Neural progenitor cell (in vitro differentiated cells): ENCODE data around the gene SPP2.

ENCODE experiments used
- EZH2 ChIP-seq: fragments of 200-600 bp; sonication (generic); IDR thresholded peaks from 2 replicates; pipeline ENCODE4 v1.6.1; 2017; ENCODE audit warnings: antibody characterized with exemption, mild to moderate bottlenecking, moderate library complexity
- TF ChIP-seq, protein P1 (sequence below): fragments of 200-600 bp; sonication (generic); IDR thresholded peaks from 2 replicates; pipeline ENCODE4 v1.5.1; 2017; ENCODE audit warnings: antibody characterized with exemption, mild to moderate bottlenecking

DNA sequence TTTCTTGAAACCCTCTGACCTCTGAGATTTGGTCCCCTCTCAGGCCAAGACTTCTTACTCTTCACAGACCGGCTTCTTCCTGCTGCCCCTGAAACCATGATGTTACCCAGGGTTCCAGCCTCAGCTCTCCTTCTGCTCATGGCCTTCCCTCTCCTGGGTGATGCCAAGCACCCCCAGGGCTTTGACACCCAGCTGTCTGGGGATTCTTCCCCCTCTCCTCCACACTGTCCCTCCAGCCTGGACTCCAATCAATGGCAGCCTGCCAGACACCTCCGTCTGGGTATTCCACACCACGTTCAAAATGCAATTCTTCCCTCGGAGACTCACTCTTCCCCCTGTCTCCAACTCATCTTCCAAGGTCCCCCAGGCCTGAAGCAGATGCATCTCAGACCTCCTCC, 25.0 kb downstream of the SPP2 start:
- TF ChIP-seq, protein P1, sequence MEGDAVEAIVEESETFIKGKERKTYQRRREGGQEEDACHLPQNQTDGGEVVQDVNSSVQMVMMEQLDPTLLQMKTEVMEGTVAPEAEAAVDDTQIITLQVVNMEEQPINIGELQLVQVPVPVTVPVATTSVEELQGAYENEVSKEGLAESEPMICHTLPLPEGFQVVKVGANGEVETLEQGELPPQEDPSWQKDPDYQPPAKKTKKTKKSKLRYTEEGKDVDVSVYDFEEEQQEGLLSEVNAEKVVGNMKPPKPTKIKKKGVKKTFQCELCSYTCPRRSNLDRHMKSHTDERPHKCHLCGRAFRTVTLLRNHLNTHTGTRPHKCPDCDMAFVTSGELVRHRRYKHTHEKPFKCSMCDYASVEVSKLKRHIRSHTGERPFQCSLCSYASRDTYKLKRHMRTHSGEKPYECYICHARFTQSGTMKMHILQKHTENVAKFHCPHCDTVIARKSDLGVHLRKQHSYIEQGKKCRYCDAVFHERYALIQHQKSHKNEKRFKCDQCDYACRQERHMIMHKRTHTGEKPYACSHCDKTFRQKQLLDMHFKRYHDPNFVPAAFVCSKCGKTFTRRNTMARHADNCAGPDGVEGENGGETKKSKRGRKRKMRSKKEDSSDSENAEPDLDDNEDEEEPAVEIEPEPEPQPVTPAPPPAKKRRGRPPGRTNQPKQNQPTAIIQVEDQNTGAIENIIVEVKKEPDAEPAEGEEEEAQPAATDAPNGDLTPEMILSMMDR, result no peak
- TF ChIP-seq EZH2, result no peak
